Type B pancreatic cell (in vitro differentiated cells): ENCODE measurements around the gene TAF1B. TPM values are rescaled to one million over a fixed set of nuclear protein-coding genes. Genes with fewer than 3 reads are reported as not detected.

Experiments used
- DNase-seq: peaks from one replicate; pipeline ENCODE4 v3.0.0; 2021; ENCODE audit warnings: mixed read lengths; ENCODE audit not compliant: unreplicated experiment; ENCODE audit errors: extremely low spot score
- H3K27ac Mint-ChIP-seq: 2 replicates; pipeline ENCODE4 v1.8.0; 2021; ENCODE audit warnings: mild to moderate bottlenecking, mixed read lengths
- H3K27me3 Mint-ChIP-seq: 2 replicates; pipeline ENCODE4 v1.8.0; 2021; ENCODE audit warnings: mixed read lengths
- H3K36me3 Mint-ChIP-seq: 2 replicates; pipeline ENCODE4 v1.8.0; 2021; ENCODE audit warnings: mixed read lengths
- H3K4me1 Mint-ChIP-seq: one replicate; pipeline ENCODE4 v1.8.0; 2021; ENCODE audit warnings: mixed read lengths; ENCODE audit not compliant: unreplicated experiment
- H3K4me3 Mint-ChIP-seq: 2 replicates; pipeline ENCODE4 v1.8.0; 2021; ENCODE audit warnings: mild to moderate bottlenecking, mixed read lengths
- H3K9me3 Mint-ChIP-seq: 2 replicates; pipeline ENCODE4 v1.8.0; 2021; ENCODE audit warnings: mixed read lengths
- total RNA-seq: library from RNA; stranded (reverse); gene quantifications from 2 replicates; pipeline ENCODE4 v1.2.1, GENCODE V29; 2021; ENCODE audit warnings: low replicate concordance
- TF ChIP-seq, protein P1 (sequence below): fragments of 200-600 bp; sonication (generic); conservative IDR thresholded peaks from 2 replicates; pipeline ENCODE4 v1.5.0; 2021; ENCODE audit warnings: antibody characterized with exemption, mild to moderate bottlenecking

Gene TAF1B
- total RNA-seq, 1 donor from 2014 or later: 34.1 TPM

DNA sequence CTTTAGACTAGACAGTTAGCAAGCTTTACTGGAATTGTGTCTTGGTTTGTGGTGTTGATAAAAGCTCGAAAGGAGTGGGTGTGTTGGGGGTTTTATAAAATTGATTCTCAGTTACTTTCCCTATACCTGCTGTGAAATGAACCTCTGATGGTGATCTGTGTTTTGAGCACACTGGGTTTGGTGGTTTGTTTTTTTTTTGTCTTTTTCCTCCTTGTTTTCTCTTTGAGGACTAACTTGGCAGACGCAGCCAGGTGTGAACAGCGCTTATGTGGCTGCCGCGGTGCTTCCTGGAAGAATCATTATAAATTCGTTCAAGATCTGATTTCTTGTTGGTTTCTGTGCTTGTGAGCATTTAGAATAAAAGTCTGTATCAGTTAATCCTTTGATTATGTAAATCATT lies 136.7 kb downstream of the TAF1B start:
- H3K9me3 Mint-ChIP-seq: no peaks in the 10 kb centered on the region
- peaks cover 10% of the 10 kb centered on the region for H3K4me1 Mint-ChIP-seq
- DNase-seq: no peak
- H3K27me3 Mint-ChIP-seq: no peaks in the 10 kb centered on the region
- peak overlapping the region; percentile 72 for H3K4me3 Mint-ChIP-seq
- TF ChIP-seq, protein P1, sequence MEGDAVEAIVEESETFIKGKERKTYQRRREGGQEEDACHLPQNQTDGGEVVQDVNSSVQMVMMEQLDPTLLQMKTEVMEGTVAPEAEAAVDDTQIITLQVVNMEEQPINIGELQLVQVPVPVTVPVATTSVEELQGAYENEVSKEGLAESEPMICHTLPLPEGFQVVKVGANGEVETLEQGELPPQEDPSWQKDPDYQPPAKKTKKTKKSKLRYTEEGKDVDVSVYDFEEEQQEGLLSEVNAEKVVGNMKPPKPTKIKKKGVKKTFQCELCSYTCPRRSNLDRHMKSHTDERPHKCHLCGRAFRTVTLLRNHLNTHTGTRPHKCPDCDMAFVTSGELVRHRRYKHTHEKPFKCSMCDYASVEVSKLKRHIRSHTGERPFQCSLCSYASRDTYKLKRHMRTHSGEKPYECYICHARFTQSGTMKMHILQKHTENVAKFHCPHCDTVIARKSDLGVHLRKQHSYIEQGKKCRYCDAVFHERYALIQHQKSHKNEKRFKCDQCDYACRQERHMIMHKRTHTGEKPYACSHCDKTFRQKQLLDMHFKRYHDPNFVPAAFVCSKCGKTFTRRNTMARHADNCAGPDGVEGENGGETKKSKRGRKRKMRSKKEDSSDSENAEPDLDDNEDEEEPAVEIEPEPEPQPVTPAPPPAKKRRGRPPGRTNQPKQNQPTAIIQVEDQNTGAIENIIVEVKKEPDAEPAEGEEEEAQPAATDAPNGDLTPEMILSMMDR: no peak
- H3K36me3 Mint-ChIP-seq: peaks cover 14% of the 10 kb centered on the region
- H3K27ac Mint-ChIP-seq: peak overlapping the region; percentile 90

DNA sequence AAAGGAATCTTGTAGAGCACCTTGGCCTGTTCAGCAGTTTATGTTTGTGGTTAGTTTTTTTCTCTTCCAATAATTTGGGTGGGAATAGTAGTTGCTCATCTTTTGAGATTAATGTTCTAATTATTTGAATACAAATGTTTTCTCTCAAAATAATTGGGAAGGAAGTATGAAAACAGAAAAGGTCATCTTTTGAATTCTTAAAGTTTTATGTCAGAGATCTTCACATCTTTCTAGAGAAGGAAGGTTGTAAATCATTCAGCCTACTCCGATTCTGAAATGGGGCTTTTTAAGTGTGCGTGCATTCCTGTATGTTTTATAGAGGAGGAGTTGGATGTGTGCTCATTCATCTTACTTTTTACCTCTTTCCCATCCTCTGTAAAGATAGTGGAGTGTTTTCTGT lies 137.2 kb downstream of the TAF1B start:
- peaks cover 6% of the 10 kb centered on the region for H3K4me1 Mint-ChIP-seq
- H3K27me3 Mint-ChIP-seq: no peaks in the 10 kb centered on the region
- H3K27ac Mint-ChIP-seq: peak overlapping the region; percentile 90
- TF ChIP-seq, protein P1: no peak
- no peak for DNase-seq
- peaks cover 14% of the 10 kb centered on the region for H3K36me3 Mint-ChIP-seq
- H3K4me3 Mint-ChIP-seq: no peak overlapping the region
- no peaks in the 10 kb centered on the region for H3K9me3 Mint-ChIP-seq

DNA sequence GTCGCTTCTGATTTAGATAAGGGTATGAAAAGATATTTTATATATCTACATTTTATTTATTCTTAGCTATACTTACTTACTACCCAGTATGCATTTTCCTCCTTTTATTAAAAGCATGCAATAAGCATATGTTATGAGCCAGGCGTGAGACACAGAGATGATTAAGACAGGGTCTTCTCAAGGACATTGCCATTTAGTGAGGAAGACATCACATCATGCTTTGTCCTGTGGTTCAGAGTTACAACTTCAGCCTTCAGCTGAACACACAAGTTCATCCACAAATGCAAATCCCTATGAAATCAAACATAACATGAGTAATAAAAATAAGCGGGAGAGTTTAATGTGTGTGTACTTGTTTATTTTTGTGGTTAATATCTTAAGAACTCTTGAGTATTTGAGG lies 138.4 kb downstream of the TAF1B start:
- TF ChIP-seq, protein P1: no peak
- Mint-ChIP-seq H3K4me3 (no peak overlapping the region), H3K27ac (peak overlapping the region; percentile 12), H3K9me3 (no peaks in the 10 kb centered on the region), H3K4me1 (peaks cover 6% of the 10 kb centered on the region), H3K36me3 (peaks cover 11% of the 10 kb centered on the region), H3K27me3 (no peaks in the 10 kb centered on the region)
- no peak for DNase-seq

DNA sequence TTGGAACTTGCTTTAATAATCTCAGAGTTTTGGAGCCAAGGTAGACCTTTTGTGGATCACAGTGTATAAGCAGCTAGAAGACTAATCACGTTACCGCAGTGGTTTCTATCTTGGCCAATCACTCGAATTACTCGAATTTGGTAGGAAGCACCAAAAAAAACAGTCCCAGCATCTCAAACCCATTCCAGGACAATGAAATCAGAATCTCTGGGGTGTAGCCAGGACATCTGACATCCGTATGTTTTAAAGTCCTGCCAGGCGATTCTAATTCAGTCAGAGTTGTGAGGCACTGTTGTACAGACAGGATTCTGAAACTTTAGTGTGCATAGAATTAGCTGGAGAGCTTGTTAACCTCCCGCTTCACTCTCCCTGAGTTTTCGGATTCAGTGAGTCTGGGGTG lies 139.0 kb downstream of the TAF1B start:
- peaks cover 7% of the 10 kb centered on the region for H3K36me3 Mint-ChIP-seq
- no peak for DNase-seq
- H3K27me3 Mint-ChIP-seq: no peaks in the 10 kb centered on the region
- H3K4me1 Mint-ChIP-seq: peaks cover 6% of the 10 kb centered on the region
- TF ChIP-seq, protein P1: no peak
- H3K4me3 Mint-ChIP-seq: no peak overlapping the region
- no peaks in the 10 kb centered on the region for H3K9me3 Mint-ChIP-seq
- no peak overlapping the region for H3K27ac Mint-ChIP-seq

DNA sequence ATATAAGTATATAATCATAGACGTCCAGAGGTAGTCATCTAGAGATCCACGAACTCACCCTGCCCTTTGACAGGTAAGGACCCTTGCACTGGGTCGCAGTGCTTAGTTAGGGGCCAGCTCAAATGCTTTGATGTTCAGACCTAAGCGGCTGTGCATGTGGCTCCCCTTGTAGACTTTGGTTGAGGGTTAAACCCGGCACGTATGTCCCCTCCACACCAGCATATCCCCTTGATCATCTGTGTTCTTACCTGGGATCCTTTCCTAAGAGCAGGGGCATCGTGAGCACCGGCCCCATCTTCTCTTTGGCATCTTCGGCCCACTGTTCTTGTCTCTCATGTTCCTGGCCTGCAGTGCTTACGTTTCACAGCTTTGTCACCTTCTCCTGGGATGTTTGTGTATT lies 139.6 kb downstream of the TAF1B start:
- TF ChIP-seq, protein P1: no peak
- no peak for DNase-seq
- no peaks in the 10 kb centered on the region for H3K9me3 Mint-ChIP-seq
- peak overlapping the region; percentile 32 for H3K27ac Mint-ChIP-seq
- H3K4me3 Mint-ChIP-seq: no peak overlapping the region
- peaks cover 7% of the 10 kb centered on the region for H3K36me3 Mint-ChIP-seq
- peaks cover 6% of the 10 kb centered on the region for H3K4me1 Mint-ChIP-seq
- H3K27me3 Mint-ChIP-seq: no peaks in the 10 kb centered on the region
